ENCODE data around the gene ALX1.

The ALX1 gene

GRCh38 chr12:85329913-85330312, 49.9 kb downstream of the ALX1 start:
- Mint-ChIP-seq H3K27ac (no peak overlapping the region), H3K27me3 (no peaks in the 10 kb centered on the region), H3K36me3 (ENCODE audit: low read depth) (no peaks in the 10 kb centered on the region), H3K4me1 (ENCODE audit: low read depth) (no peaks in the 10 kb centered on the region), H3K9me3 (peaks cover 8% of the 10 kb centered on the region), H3K4me3 (no peak overlapping the region)

DNA sequence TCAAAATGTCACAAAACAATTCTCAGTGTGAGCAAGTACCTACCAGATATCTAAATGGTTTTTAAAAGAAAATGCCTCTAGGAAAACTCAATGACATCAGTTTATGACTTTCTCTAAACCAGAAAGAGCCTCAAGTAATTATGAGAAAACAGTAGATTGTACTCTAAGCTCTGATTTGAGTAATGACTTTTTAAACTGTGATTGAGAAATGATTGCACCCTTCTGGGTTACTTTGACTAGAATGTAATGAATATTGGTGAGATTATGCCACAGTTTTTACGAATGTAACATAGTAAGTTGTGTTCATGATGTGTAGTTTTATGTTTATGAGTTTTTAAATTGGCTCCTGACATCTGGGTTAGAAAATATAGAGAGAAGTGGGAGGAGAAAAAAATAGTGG, 68.8 kb downstream of the ALX1 start:
- Mint-ChIP-seq H3K4me3 (no peak overlapping the region), H3K4me1 (ENCODE audit: low read depth) (no peaks in the 10 kb centered on the region), H3K36me3 (ENCODE audit: low read depth) (no peaks in the 10 kb centered on the region), H3K9me3 (no peaks in the 10 kb centered on the region), H3K27ac (no peak overlapping the region), H3K27me3 (no peaks in the 10 kb centered on the region)

- Mint-ChIP-seq H3K27ac (no peak overlapping the region), H3K4me3 (no peak overlapping the region), H3K9me3 (peaks cover 1% of the 10 kb centered on the region), H3K4me1 (ENCODE audit: low read depth) (no peaks in the 10 kb centered on the region), H3K36me3 (ENCODE audit: low read depth) (no peaks in the 10 kb centered on the region), H3K27me3 (no peaks in the 10 kb centered on the region)
Measured at GRCh38 chr12:85350356-85350755, 70.3 kb downstream of the ALX1 start.

Data from stimulated activated naive CD8-positive, alpha-beta T cell treated with anti-CD3 and anti-CD28 coated beads, Interleukin-15, Interleukin-2, amounts not matched to agents 100 ng/mL and 50 ng/mL, for 24 hours (primary cell).